ENCODE measurements around the gene ELMO3. TPM values are rescaled to one million over a fixed set of nuclear protein-coding genes. Genes with fewer than 3 reads are reported as not detected.

The ELMO3 gene
- total RNA-seq, 2 experiments from 2014 or later, result 5.5 to 5.8 TPM

DNA sequence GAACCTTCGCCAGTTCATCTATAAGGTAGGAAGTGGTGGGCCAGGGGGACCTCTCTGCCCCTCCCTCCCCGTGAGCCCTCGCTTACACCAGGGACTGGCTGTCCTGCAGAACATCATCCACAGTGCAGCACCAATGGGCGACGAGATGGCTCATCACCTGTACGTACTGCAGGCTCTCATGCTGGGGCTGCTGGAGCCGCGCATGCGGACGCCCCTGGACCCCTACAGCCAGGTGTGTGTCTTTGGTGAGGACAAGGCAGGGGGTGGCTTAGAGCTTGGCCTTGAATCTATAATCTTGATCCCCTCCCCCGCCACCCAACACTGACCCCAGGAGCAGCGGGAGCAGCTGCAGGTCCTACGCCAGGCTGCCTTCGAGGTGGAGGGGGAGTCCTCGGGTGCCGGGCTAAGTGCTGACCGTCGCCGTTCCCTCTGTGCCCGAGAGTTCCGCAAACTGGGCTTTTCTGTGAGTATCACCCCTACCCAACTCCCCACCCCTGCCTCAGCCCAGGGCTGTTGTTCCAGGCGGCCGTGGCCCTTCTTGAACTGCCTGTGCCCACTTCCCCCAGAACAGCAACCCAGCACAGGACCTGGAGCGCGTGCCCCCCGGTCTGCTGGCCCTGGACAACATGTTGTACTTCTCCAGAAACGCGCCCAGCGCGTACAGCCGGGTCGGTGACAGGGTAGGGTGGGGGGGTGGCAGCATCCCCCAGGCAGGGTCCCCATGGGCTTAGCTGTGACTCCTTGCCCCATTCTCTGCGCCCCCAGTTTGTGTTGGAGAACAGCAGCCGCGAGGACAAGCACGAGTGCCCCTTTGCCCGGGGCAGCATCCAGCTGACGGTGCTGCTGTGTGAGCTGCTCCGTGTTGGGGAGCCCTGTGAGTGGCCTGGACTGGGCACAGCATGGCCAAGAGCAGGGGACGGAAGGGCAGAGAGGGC is 2.7 kb downstream of the ELMO3 start:
- CTCF ChIA-PET, result interaction anchor here (1.2 kb wide), 1 partner anchor 9 kb away, joined by 3 read pairs; no protein-coding TSS in a partner anchor
- POLR2A ChIA-PET, result no interaction called here

DNA sequence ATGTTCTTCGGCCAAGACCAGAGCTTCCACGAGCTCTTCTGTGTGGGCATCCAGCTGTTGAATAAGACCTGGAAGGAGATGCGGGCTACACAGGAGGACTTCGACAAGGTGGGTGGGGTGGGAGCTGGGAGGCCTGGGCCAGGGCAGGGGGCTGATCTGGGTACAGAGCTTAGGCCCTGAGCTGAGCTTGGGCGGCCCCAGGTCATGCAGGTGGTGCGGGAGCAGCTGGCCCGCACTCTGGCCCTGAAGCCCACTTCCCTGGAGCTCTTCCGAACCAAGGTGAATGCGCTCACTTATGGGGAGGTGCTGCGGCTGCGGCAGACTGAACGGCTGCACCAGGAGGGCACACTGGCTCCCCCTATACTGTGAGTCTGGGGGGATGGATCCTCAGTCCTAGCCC is 3.5 kb downstream of the ELMO3 start:
- CTCF ChIA-PET, result no interaction called here

DNA sequence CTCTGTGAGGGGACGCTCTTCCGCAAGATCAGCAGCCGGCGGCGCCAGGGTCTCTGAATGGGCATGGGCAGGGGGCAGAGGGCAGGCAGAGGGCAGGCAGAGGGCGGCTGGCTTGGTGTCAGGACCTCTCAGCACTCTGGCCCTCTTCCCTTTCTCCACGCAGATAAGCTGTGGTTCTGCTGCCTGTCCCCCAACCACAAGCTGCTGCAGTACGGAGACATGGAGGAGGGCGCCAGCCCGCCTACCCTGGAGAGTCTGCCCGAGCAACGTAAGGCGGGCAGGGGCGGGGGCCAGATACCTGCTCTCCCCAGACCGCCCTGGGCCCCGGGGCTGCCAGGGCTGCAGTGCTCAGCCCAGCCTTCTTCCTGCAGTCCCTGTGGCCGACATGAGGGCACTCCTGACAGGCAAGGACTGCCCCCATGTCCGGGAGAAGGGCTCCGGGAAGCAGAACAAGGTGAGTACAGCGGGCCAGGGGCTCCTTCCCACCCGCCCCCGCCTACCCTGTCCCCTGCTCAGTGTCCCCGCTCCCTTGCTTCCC is 4.1 kb downstream of the ELMO3 start:
- POLR2A ChIA-PET, result interaction anchor here (0.6 kb wide), 1 partner anchor 30 kb away, joined by 4 read pairs; no protein-coding TSS in a partner anchor
- CTCF ChIA-PET, result no interaction called here

More for the DNA sequence above, 3.5 kb downstream of the ELMO3 start:
- POLR2A ChIA-PET, result interaction anchor here (0.6 kb wide), 1 partner anchor 30 kb away, joined by 4 read pairs; no protein-coding TSS in a partner anchor

DNA sequence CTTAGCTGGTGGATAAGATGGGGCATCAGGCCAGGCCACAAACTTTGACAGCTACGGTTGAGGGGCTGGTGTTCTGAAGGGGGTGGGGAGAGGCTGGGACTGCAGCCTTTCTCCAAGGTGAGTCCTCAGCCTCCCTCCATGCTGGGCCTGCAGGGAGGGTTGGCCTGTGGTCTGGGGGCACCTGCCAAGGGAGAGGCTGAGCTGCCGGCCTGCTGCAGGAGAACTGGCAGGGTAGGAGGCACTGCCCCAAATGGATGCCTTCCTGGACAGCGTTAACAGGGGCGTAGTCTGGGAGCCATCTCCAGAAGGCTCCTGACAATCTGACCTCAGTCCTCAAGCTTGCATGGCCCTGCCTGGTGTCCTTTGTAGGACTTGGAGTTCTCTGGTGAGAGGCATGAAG is 5.1 kb downstream of the ELMO3 start:
- CTCF ChIA-PET, result no interaction called here
- POLR2A ChIA-PET, result no interaction called here

DNA sequence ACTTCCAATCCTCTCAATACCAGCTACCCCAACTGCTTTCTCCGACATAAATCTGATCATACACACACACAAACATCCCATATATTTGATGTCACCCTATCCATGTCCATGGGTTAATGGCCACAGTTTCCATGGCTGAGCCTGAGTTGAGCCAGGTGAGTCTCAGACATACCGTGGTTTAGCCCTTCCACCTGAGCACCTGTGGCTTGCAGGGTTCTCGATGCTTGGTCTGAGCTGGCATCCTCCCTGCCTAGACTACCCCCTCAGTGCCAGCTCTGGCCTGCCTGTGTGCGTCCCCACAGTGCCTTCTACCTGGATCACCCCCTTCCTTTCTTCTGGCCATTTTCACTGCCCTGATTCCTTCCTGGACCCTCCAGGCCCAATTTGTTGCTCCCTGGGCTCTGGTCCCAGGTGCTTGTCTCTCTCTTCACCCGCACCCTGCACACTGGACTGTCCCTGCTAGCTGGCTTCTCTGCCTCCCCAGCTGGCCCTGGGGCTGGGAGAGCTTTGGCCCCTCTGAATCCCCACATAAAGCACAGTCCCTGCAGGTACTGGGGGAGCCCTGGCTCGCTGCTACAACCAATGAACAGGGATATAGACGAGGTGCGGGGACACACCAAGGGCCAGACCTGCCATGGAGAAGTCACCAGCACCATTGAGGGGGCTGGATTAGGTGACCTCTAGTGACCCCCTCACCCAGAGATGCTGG is 7.4 kb downstream of the ELMO3 start:
- POLR2A ChIA-PET, result no interaction called here
- CTCF ChIA-PET, result interaction anchor here (0.5 kb wide), 1 partner anchor 17 kb away, joined by 3 read pairs; no protein-coding TSS in a partner anchor

DNA sequence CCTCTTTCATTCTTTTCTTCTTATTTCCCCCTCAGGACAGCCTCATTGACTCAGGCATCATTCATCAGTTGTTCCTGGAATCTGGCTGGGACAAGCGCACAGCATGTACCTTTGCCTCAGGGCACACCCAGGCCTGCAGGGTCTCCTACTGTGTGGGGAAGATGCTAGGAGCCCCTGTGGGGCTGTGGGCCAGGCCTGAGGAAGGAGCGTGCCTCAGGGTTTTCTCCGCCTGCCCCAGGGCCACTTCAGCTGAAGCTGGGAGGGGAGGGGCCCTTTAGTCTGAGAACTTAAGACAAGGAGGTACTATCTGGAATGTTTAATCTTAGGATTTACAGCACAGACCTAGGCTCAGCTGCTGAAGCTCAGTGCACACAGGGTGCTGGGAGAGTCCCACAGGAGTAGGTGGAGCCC is 7.9 kb downstream of the ELMO3 start:
- ChIA-PET POLR2A (no interaction called here), CTCF (interaction anchor here (0.5 kb wide), 1 partner anchor 17 kb away, joined by 3 read pairs; no protein-coding TSS in a partner anchor)

DNA sequence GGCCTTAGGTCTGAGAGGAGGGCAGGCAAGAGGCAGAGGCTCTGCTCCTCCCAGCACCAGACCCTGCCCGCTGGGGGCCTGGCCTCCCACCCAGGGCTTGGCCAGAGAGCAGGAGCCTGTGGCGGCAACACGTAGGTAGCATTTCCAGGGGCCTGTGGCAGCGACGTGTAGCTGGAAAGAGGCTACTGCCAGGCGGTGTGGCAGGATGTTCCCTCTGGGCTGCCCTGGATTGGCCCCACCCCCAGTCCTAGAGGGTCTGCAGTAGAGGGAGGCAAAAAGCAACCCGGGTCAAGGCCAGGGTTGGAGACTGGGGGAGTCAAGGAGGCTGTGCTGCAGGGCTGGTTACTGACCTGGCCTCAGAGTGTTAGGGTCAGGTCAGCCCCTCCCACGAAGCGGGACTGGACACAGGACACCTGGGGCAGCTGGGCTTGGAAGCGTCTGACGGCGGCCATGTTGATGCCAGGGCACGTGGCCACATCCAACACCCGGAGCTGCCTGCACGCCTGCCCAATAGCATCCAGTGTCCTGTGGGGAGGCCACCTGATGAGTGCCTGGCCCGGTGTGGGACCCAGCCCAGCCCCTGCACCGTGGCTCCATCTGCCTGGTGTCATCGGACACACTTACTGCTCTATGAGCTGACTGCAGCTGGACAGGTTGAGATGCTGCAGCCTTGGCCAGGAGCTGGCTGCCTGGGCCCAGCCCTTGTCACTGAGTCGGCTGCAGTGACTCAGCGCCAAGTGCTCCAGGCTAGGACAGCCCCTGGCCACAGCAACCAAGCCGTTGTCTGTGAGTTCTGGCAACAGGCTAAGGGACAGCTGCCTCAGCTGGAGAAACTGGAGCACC is 8.5 kb downstream of the ELMO3 start:
- POLR2A ChIA-PET, result interaction anchor here (0.7 to 1.1 kb wide), 4 partner anchors 9 to 79 kb away, joined by 3 to 5 read pairs (median 3); no protein-coding TSS in a partner anchor
- CTCF ChIA-PET, result interaction anchor here (1.4 kb wide), 1 partner anchor 9 kb away, joined by 7 read pairs; the partner anchor contains the start of gene ELMO3

DNA sequence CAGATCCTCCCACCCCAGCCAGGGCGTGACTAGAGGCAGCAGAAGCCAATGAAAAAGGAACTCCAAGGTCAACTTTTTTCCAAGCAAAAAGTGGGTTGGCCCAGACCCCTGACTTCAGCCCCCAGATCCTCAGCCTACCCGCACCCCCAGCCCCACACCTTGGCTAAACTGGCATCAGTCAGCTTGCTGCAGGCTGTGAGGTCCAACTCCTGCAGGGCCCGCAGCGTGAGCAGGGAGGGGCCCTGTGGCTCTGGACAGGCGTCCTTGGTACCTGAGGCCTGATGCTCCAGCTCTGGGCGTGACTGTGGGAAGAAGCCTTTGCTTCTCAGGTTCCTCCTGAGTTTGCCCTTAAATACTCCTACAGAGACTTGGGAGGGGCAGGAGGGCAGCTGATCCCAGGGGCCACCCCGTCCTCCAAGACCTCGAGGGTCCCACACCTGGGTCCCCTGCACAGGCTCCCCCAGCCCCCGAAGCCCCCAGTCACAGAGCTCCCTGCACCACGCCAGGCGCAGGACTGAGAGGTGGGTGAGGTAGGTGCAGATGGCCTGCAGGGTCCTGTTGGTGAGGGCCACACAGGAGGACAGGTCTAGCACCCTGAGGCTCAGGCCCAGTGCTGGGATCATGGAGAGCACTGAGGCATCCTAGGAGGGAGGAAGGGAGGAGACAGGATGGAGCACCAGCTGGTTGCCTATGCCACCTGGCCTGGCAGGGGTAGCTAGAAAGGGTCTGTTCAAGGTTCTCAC is 9.4 kb downstream of the ELMO3 start:
- POLR2A ChIA-PET, result interaction anchor here (0.7 to 1.2 kb wide), 8 partner anchors 10 to 167 kb away, joined by 3 to 7 read pairs (median 4); partner anchors contain the start of gene TMEM208

DNA sequence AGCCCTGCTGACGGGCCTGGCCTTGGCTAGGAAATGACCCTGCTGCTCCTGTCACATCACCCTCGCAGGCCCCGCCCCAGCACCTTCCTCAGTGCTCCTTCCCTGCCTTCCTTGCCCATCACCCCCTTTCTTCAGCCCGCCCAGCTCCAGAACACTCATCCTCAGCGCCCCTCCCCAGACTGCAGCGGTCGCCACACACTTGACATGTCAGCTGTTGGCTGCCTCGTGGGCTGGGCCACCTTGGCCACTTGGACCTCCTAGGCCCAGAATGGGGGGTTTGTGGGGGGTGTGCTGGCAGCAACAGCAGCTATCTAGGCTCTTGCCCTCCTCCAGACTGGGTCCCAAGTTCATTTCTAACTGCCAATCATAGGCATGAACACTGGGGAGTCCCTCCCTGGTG is 10.6 kb downstream of the ELMO3 start:
- CTCF ChIA-PET, result interaction anchor here (1.4 kb wide), 1 partner anchor 17 kb away, joined by 4 read pairs; the partner anchor contains the start of gene TMEM208

More for the DNA sequence above, 9.4 kb downstream of the ELMO3 start:
- CTCF ChIA-PET, result interaction anchor here (0.6 to 1.4 kb wide), 2 partner anchors 10 to 281 kb away, joined by 3 to 7 read pairs; partner anchors contain the start of gene ELMO3

DNA sequence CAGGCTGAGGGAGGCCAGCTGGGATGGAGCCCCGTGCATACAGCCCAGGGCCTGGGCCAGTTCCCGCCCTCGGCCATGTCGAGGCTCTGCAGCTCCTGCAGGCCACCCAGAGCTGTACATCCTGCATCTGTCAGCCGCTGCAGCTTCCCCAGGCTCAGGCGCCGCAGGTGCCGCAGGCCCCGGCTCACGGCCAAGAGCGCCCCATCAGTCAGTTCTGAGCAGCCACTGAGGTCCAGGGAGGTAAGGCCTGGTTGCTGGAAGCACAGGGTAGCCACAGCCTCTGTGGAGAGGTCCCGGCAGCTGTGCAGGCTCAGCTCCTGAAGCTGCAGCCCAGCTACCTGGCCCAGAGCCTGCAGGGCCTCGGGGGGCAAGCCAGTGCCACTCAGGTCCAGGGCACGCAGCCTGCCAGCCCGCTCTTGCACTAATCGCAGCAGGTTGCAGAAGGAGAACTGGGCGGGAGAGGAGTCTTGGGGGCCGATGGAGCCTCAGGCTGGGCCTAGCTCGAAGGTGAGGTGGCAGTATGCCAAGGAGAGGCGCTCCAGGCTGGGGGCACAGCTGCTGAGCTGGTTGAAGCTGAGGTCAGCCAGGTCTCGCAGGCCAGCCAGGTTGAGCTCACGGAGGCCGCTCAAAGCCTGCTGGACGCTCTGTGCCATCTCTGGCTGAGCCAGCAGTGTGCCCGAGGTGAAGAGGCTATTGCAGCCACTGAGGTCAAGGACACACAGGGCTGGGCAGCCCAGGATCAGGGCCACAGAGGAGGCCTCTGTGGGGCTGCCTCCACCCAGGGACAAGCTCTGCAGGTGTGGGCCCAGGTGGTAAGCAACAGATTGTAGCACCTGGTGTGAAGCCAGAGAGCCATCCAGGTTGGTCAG is 11.4 kb downstream of the ELMO3 start:
- CTCF ChIA-PET, result interaction anchor here (1.4 kb wide), 1 partner anchor 16 kb away, joined by 4 read pairs; the partner anchor contains the start of gene TMEM208

More for the DNA sequence above, 10.6 kb downstream of the ELMO3 start:
- POLR2A ChIA-PET, result interaction anchor here (0.7 to 0.9 kb wide), 2 partner anchors 18 to 23 kb away, joined by 3 to 4 read pairs; partner anchors contain the start of gene TMEM208

DNA sequence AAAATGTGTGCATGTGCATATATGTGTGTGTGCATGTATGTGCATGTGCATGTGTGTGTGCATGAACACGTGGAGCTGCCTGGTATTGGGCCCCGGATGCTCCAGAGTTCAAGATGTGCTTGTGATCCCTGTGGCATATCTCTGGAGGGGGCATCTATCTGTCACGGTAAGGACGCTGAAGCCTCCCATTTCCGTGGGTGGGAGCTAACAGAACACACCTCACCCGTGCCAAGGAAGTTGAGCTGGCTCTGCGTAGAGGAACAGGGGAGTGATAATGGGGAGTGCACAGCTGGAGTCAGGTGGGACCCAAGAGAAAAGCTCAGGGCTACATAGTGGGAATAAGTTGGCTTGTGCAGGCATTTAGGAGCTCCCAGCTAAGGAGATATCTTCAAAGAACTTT is 12.7 kb downstream of the ELMO3 start:
- CTCF ChIA-PET, result no interaction called here
- POLR2A ChIA-PET, result interaction anchor here (1.1 kb wide), 1 partner anchor 18 kb away, joined by 3 read pairs; no protein-coding TSS in a partner anchor

More for the DNA sequence above, 11.4 kb downstream of the ELMO3 start:
- POLR2A ChIA-PET, result interaction anchor here (0.5 kb wide), 1 partner anchor 9 kb away, joined by 6 read pairs; no protein-coding TSS in a partner anchor

DNA sequence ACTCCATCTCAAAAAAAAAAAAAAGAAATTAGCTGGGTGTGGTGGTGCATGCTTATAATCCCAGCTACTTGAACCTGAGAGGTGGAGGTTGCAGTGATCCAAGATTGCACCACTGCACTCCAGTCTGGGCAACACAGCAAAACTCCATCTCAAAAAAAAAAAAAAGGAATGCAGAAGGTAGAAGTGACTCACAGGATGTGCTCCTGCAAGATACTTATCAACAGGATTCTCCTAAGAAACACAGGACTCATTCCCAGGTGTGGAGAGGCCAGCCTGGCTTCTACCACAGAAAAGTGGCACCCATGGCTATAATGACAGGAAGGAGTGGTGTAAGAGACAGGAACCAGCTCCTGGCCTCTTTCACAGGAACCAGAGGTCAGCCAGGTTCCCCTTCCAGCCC is 13.8 kb downstream of the ELMO3 start:
- ChIA-PET POLR2A (interaction anchor here (1.1 kb wide), 1 partner anchor 20 kb away, joined by 3 read pairs; no protein-coding TSS in a partner anchor), CTCF (no interaction called here)

DNA sequence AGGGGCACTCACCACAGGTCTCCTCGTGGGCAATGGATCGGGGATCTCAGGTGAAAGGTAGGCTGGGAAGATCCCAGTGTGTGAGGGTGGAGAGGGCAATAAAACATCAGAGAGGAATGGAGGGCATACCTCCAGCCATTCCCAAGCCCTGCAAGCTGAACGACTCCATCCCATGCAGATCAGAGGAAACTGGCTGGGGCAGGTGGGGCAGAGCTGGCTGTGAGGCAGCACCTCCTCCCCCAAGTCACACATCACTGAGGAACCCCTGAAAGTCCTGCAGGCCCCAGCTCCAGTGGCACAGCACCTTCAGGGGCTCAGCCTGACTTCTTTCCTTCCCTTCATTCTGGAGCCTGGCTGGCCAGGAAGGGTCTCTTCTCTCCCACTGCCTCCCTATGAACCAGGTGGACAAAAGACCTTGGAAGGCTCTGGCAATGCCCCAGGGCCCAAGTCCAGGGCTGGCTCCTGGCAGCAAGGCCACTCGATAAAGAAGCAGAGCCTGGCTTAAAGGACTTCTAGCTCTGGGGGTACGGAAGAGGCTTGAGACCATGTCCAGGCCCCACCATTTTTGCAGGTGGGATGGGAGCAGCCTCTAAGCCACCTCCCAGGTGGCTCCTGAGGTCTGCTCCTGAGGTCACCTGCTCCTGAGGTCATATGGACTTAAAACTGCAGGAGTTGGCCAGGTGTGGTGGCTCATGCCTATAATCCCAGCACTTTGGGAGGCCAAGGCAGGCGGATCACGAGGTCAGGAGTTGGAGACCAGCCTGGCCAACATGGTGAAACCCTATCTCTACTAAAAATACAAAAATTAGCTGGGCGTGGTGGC is 14.5 kb downstream of the ELMO3 start:
- ChIA-PET CTCF (no interaction called here), POLR2A (no interaction called here)

DNA sequence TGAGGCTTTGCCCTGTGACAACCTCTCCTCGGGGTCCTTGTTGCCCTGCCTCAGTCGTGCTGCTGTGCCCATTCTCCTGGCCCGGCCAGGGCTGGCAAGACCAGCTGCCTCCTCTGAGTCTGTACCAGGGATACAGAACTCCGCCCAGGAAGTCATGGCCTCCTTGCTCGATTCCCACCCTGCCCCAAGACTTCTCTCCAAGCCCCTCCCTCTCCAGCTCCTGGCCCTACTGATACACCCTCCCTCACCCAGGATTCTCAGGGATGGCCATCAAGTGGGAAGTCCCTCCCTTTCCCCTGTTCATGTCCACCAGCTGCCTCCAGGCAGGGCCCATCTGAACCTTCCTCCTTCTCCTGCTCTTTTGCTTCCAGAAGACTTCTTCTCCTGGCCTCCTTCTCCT is 16.8 kb downstream of the ELMO3 start:
- ChIA-PET CTCF (no interaction called here), POLR2A (interaction anchor here (0.6 kb wide), 1 partner anchor 1461 kb away, joined by 3 read pairs; no protein-coding TSS in a partner anchor)

DNA sequence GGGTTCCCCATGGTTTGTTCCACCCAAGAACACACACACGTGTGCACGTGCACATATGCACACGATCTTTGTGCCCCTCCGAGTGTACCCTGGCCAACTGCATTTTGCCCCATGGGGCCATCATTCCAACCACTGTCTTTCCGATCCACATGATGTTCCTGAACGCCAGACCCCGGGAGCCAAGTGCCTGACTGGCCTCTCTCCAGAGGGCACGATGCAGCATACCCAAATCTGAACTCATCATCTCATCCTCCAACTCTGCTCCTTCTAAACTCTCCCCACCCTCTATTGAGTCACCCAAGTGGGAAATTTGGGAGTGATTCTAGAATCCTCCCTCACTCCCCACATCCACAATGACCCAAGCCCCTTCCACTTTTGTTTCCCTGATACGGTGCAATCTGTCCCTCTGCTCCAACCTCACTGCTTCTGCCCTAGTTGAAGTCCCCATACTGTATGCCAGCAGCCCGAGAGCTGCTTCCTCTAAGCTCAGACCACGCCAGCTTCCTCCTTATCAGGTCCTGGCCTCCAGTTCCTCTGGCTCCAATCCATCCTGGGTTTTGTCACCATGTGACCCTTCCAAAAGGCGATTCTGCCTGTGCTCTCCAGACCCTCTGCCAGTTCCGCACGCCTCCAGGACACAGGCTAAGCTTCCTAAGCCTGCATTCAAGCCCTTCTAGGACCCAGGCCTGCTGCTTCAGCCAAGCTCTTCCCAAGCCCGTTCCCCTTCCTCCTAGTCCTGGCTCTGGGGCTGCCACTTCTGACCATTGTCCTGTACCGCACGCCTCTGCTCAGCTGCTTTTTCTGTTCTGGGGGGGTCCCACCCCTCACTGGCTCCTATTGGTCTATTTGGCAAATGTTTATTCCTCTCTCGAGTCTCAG is 17.9 kb downstream of the ELMO3 start:
- ChIA-PET CTCF (interaction anchor here (1.0 kb wide), 1 partner anchor 80 kb away, joined by 7 read pairs; no protein-coding TSS in a partner anchor), POLR2A (no interaction called here)

Measured in activated CD8-positive, alpha-beta memory T cell treated with anti-CD3 and anti-CD28 coated beads for 36 hours (primary cell).